Sigmoid colon (tissue), 4 donors: Measurements from ENCODE around the gene ARHGAP44.

ENCODE experiments used
- EP300 ChIP-seq, 4 donors: sonication (generic); formaldehyde crosslinking; IDR thresholded peaks; one replicate each; pipeline ENCODE4 v1.6.1; 2017; ENCODE audit warnings: antibody characterized with exemption in 4 of 4
- POLR2A ChIP-seq, 2 donors: fragments of 450-650 bp; IDR thresholded peaks; one replicate each; pipeline ENCODE4 v1.6.1; 2016; ENCODE audit warnings: antibody characterized with exemption in 2 of 2, mild to moderate bottlenecking in 2 of 2, moderate library complexity in 2 of 2
- POLR2AphosphoS5 ChIP-seq, 4 donors: sonication (generic); formaldehyde crosslinking; IDR thresholded peaks; one replicate each; pipeline ENCODE4 v1.6.1; 2017; ENCODE audit warnings: antibody characterized with exemption in 4 of 4
- TF ChIP-seq, protein P1 (sequence below), 4 experiments: fragments of 450-650 bp in 3 of 4; fragments of 200-600 bp in 1 of 4; IDR thresholded peaks; one replicate each; pipeline ENCODE4 v1.5.1; 2016 to 2019; ENCODE audit warnings: antibody characterized with exemption in 4 of 4, mild to moderate bottlenecking in 3 of 4, moderate library complexity in 2 of 4

DNA sequence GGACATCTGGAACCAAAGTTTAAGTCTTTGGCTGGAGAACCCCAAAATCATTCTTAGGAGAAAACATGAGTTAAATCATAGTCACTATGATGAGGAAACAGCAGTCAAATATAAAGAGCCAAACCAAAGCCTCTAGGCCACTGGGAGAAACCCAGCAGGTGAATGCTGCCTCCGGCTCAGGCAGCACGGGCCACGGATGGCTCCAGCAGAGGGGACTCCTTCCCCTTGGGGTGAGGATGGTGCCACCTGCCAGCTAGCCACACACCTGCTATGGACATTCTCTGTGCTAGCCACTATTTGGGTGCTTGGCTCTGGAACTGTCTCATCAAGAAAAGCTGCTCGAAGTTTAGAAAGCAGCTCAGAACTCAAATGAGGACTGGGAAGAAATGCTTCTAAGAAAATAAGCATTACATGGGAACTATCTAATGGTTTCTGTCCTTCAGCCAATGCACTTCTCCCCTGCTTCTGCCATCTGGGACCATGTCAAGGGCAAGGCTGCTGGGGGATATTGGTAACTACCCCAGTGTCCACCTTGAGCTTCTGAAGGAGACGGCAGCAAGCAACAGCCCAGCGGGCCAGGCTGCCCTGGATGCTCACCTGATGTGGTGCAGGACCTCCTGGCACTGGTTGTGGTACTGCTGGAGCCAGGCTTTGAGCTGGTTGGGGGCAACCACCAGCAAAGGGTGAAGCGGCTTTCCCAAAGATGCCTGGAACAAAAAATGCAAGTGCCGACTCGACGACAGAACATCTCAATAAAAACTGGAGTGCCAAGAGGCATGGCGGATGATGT lies 206.0 kb downstream of the ARHGAP44 start:
- TF ChIP-seq, protein P1, sequence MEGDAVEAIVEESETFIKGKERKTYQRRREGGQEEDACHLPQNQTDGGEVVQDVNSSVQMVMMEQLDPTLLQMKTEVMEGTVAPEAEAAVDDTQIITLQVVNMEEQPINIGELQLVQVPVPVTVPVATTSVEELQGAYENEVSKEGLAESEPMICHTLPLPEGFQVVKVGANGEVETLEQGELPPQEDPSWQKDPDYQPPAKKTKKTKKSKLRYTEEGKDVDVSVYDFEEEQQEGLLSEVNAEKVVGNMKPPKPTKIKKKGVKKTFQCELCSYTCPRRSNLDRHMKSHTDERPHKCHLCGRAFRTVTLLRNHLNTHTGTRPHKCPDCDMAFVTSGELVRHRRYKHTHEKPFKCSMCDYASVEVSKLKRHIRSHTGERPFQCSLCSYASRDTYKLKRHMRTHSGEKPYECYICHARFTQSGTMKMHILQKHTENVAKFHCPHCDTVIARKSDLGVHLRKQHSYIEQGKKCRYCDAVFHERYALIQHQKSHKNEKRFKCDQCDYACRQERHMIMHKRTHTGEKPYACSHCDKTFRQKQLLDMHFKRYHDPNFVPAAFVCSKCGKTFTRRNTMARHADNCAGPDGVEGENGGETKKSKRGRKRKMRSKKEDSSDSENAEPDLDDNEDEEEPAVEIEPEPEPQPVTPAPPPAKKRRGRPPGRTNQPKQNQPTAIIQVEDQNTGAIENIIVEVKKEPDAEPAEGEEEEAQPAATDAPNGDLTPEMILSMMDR (IDR thresholded peaks at IDR 0.05) = no peak
- no peak for TF ChIP-seq POLR2A (IDR thresholded peaks at IDR 0.05)
- TF ChIP-seq EP300 (IDR thresholded peaks at IDR 0.05) = no peak
- TF ChIP-seq POLR2AphosphoS5 (IDR thresholded peaks at IDR 0.05) = no peak
